Tibial nerve (tissue), 4 donors: Measurements from ENCODE around the gene DUSP23. TPM values are rescaled to one million over a fixed set of nuclear protein-coding genes. Genes with fewer than 3 reads are reported as not detected.

ENCODE experiments used
- DNase-seq, 2 donors: peaks; one replicate each; pipeline ENCODE4 v3.0.0-alpha.2; 2019; ENCODE audit warnings: low spot score in 2 of 2
- H3K27ac ChIP-seq, 4 donors: fragments of 200-600 bp; sonication (generic) in 3 of 4; one replicate each; pipeline ENCODE4 v1.5.1; 2017 to 2019; ENCODE audit warnings: mild to moderate bottlenecking in 1 of 4
- H3K27me3 ChIP-seq, 2 donors: fragments of 200-600 bp; sonication (generic) in 1 of 2; one replicate each; pipeline versions ENCODE4 v1.5.1 to v1.6.0; 2017 to 2019
- H3K36me3 ChIP-seq, 3 donors: fragments of 200-600 bp; sonication (generic); one replicate each; pipeline ENCODE4 v1.5.1; 2018 to 2019
- H3K4me1 ChIP-seq, 4 donors: fragments of 200-600 bp; sonication (generic) in 3 of 4; one replicate each; pipeline ENCODE4 v1.5.1; 2017 to 2019
- H3K4me3 ChIP-seq, 4 donors: fragments of 200-600 bp; sonication (generic) in 3 of 4; one replicate each; pipeline ENCODE4 v1.5.1; 2017 to 2019; ENCODE audit warnings: mild to moderate bottlenecking in 1 of 4, moderate library complexity in 1 of 4
- H3K9me3 ChIP-seq, 4 donors: fragments of 200-600 bp; sonication (generic) in 3 of 4; one replicate each; pipeline ENCODE4 v1.5.1; 2017 to 2019
- EP300 ChIP-seq, 2 donors: sonication (generic); formaldehyde crosslinking; IDR thresholded peaks; one replicate each; pipeline ENCODE4 v1.6.1; 2017; ENCODE audit warnings: antibody characterized with exemption in 2 of 2, mild to moderate bottlenecking in 1 of 2
- POLR2A ChIP-seq, 2 donors: fragments of 450-650 bp; IDR thresholded peaks; one replicate each; pipeline ENCODE4 v1.6.1; 2017; ENCODE audit warnings: antibody characterized with exemption in 2 of 2, mild to moderate bottlenecking in 2 of 2, moderate library complexity in 2 of 2
- WGBS, 2 donors: methylation state at CpG; one replicate each; pipeline ENCODE4 v1.1.5; 2018; 5-methylcytosine and 5-hydroxymethylcytosine counted together
- total RNA-seq, 4 donors: library from RNA; depleted of rRNA; stranded (reverse); fragments of >200 nt; gene quantifications; one replicate each; pipeline ENCODE4 v1.1.0, GENCODE V29; 2016
- TF ChIP-seq, protein P1 (sequence below), 5 experiments: fragments of 200-600 bp in 3 of 5; fragments of 450-650 bp in 2 of 5; sonication (generic) in 3 of 5; IDR thresholded peaks; one replicate each; pipeline ENCODE4 v1.5.1; 2016 to 2019; ENCODE audit warnings: antibody characterized with exemption in 5 of 5, mild to moderate bottlenecking in 3 of 5, moderate library complexity in 2 of 5

Gene DUSP23
- total RNA-seq, 4 donors from 2014 or later = 114 to 162 (median 123) TPM

DNA sequence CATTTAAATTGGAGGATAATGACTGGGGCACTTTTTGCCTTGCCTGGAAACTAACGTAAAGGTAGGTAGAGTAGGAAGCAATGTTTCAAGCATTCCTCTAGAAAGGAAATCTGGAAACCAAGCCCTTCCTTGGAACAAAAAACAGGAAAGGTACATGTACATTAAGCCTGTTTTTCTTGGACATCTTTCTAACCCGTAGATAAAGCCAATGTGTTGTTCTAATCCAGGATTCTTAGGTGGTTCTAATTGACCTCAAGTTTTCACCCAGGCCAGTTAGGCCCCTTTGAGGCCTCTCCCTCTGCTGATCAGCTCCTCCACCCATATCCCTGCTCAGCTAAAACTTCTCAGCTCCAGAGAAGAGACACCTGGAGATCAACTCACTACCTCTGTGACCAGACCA is 6.3 kb upstream of the DUSP23 start:
- no peak for TF ChIP-seq POLR2A (IDR thresholded peaks at IDR 0.05)
- no peak for TF ChIP-seq EP300 (IDR thresholded peaks at IDR 0.05)
- TF ChIP-seq, protein P1, sequence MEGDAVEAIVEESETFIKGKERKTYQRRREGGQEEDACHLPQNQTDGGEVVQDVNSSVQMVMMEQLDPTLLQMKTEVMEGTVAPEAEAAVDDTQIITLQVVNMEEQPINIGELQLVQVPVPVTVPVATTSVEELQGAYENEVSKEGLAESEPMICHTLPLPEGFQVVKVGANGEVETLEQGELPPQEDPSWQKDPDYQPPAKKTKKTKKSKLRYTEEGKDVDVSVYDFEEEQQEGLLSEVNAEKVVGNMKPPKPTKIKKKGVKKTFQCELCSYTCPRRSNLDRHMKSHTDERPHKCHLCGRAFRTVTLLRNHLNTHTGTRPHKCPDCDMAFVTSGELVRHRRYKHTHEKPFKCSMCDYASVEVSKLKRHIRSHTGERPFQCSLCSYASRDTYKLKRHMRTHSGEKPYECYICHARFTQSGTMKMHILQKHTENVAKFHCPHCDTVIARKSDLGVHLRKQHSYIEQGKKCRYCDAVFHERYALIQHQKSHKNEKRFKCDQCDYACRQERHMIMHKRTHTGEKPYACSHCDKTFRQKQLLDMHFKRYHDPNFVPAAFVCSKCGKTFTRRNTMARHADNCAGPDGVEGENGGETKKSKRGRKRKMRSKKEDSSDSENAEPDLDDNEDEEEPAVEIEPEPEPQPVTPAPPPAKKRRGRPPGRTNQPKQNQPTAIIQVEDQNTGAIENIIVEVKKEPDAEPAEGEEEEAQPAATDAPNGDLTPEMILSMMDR (IDR thresholded peaks at IDR 0.05) = no peak
- no peak overlapping the region for H3K27ac ChIP-seq
- H3K36me3 ChIP-seq = no peaks in the 10 kb centered on the region
- H3K9me3 ChIP-seq = no peaks in the 10 kb centered on the region
- peaks cover 0 to 4% (median 0%) of the 10 kb centered on the region in 4 donors for H3K4me1 ChIP-seq
- no peaks in the 10 kb centered on the region for H3K27me3 ChIP-seq
- H3K4me3 ChIP-seq = no peak overlapping the region
- DNase-seq = no peak
- 63 to 75% methylated on average over 2 of the region's 2 CpGs for WGBS, 2 donors

DNA sequence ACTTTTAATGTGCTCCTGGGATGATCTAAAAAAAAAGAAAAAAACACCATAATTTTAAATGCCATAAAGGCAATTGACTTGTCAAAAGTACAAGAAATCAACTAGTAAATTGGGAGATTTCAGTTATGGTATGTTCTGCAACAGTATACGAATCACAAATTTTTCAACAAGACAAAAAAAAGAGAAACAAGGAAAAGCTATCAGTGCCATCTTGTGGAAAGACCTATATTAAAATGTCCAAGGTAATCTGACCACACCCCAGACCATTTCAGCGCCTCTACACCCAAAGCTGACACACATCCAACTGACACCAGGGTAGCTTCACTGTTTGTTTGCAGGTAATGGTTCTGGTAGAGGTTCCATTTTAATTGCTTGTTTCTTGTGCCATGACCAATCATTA is 5.0 kb upstream of the DUSP23 start:
- Histone ChIP-seq H3K4me1 (peaks cover 0 to 14% (median 4%) of the 10 kb centered on the region in 4 donors), H3K9me3 (no peaks in the 10 kb centered on the region), H3K27me3 (no peaks in the 10 kb centered on the region), H3K4me3 (no peak overlapping the region), H3K36me3 (no peaks in the 10 kb centered on the region), H3K27ac (no peak overlapping the region)
- WGBS, 2 donors = 74 to 87% methylated on average over 2 of the region's 2 CpGs
- no peak for DNase-seq
- TF ChIP-seq, protein P1 (IDR thresholded peaks at IDR 0.05) = no peak
- TF ChIP-seq POLR2A (IDR thresholded peaks at IDR 0.05) (no peak), EP300 (IDR thresholded peaks at IDR 0.05) (no peak)

DNA sequence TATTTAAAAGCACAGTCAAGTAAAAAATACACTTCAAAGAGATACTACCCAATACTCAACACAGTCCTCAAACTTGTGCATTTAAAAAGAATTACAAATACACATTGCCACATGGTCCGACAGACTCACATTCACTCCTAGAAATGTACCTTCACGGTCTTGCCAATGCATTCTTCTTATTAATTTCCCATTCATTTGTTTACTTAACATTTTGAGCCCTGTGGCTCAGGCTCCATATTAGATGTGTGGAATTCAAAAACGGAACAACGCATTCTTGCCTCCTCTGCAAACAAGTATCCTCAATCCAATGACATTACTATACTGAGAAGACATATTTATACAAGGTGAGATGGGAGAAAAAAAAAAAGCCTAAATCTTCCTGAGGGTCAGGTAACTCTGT is 2.5 kb upstream of the DUSP23 start:
- no peak for DNase-seq
- Histone ChIP-seq H3K4me1 (peaks cover 0 to 23% (median 9%) of the 10 kb centered on the region in 4 donors), H3K27me3 (no peaks in the 10 kb centered on the region), H3K9me3 (no peaks in the 10 kb centered on the region), H3K27ac (peak overlapping the region in 1 of 4 donors; percentile 90), H3K4me3 (no peak overlapping the region), H3K36me3 (peaks cover 0 to 11% (median 0%) of the 10 kb centered on the region in 3 donors)
- 71 to 74% methylated on average over 4 of the region's 4 CpGs for WGBS, 2 donors
- TF ChIP-seq EP300 (IDR thresholded peaks at IDR 0.05) = no peak
- TF ChIP-seq, protein P1 (IDR thresholded peaks at IDR 0.05) = no peak
- TF ChIP-seq POLR2A (IDR thresholded peaks at IDR 0.05) = no peak

DNA sequence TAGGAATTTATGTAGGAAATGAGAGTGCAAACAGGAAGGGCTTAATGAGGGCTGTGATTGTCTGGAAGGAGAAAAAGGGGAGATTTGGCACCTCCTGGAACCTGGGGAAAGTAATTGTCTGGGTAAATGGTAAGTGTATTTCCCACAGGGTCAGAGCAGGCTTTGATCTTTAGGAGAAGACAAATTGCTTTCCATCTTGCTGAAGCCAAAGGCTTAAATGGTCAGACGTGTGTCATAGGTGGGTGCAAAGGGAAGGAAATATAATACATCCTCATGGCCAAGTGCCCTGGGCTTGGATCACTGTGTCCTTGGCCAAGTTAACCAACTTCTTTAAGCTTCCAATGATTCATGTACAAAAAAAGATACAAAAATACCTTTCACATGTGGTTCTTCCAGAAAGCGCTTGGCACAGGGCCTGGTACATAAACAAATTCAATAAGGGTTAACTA is 1.3 kb upstream of the DUSP23 start:
- TF ChIP-seq, protein P1 (IDR thresholded peaks at IDR 0.05) = no peak
- no peak for TF ChIP-seq POLR2A (IDR thresholded peaks at IDR 0.05)
- peak in 1 of 2 donors; percentile 72 for TF ChIP-seq EP300 (IDR thresholded peaks at IDR 0.05)
- peaks cover 0 to 11% (median 0%) of the 10 kb centered on the region in 3 donors for H3K36me3 ChIP-seq
- 67 to 73% methylated on average over 2 of the region's 2 CpGs for WGBS, 2 donors
- peak in 1 of 2 donors; percentile 44 for DNase-seq
- peak overlapping the region in 1 of 4 donors; percentile 90 for H3K27ac ChIP-seq
- peaks cover 0 to 23% (median 9%) of the 10 kb centered on the region in 4 donors for H3K4me1 ChIP-seq
- no peaks in the 10 kb centered on the region for H3K9me3 ChIP-seq
- H3K27me3 ChIP-seq = no peaks in the 10 kb centered on the region
- no peak overlapping the region for H3K4me3 ChIP-seq

DNA sequence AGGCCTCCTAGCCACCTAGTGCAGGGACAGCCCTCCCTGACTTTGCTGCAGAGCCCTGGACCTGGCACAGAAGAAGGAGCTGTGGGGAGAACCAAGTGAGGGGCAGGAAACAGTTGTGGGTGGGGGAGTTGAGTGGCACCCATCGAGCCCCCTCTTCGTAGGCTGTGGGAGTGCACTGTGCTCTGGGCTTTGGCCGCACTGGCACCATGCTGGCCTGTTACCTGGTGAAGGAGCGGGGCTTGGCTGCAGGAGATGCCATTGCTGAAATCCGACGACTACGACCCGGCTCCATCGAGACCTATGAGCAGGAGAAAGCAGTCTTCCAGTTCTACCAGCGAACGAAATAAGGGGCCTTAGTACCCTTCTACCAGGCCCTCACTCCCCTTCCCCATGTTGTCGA is 1.2 kb downstream of the DUSP23 start:
- Histone ChIP-seq H3K27ac (peak overlapping the region in 1 of 4 donors; percentile 90), H3K36me3 (peaks cover 0 to 11% (median 0%) of the 10 kb centered on the region in 3 donors), H3K4me3 (peak overlapping the region in 1 of 4 donors; percentile 85), H3K27me3 (no peaks in the 10 kb centered on the region), H3K9me3 (no peaks in the 10 kb centered on the region), H3K4me1 (peaks cover 0 to 23% (median 9%) of the 10 kb centered on the region in 4 donors)
- WGBS, 2 donors = 93 to 94% methylated on average over 12 of the region's 12 CpGs
- TF ChIP-seq POLR2A (IDR thresholded peaks at IDR 0.05) (no peak), EP300 (IDR thresholded peaks at IDR 0.05) (no peak)
- no peak for DNase-seq
